Measurements from ENCODE around the gene CACNA1F. TPM values are rescaled to one million over a fixed set of nuclear protein-coding genes. Genes with fewer than 3 reads are reported as not detected.

Gene CACNA1F
- total RNA-seq, 1 donor, result not detected

- TF ChIP-seq, protein P1, sequence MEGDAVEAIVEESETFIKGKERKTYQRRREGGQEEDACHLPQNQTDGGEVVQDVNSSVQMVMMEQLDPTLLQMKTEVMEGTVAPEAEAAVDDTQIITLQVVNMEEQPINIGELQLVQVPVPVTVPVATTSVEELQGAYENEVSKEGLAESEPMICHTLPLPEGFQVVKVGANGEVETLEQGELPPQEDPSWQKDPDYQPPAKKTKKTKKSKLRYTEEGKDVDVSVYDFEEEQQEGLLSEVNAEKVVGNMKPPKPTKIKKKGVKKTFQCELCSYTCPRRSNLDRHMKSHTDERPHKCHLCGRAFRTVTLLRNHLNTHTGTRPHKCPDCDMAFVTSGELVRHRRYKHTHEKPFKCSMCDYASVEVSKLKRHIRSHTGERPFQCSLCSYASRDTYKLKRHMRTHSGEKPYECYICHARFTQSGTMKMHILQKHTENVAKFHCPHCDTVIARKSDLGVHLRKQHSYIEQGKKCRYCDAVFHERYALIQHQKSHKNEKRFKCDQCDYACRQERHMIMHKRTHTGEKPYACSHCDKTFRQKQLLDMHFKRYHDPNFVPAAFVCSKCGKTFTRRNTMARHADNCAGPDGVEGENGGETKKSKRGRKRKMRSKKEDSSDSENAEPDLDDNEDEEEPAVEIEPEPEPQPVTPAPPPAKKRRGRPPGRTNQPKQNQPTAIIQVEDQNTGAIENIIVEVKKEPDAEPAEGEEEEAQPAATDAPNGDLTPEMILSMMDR (IDR thresholded peaks at IDR 0.05; ENCODE audit: insufficient read depth, low read depth, low read length), result no peak
- no peak for DNase-seq (ENCODE audit: low read depth)
- H3K4me3 ChIP-seq (ENCODE audit: low read depth, low read length), result no peak overlapping the region
Observed at GRCh38 chrX:49225858-49226257, 7.3 kb downstream of the CACNA1F start.

DNA sequence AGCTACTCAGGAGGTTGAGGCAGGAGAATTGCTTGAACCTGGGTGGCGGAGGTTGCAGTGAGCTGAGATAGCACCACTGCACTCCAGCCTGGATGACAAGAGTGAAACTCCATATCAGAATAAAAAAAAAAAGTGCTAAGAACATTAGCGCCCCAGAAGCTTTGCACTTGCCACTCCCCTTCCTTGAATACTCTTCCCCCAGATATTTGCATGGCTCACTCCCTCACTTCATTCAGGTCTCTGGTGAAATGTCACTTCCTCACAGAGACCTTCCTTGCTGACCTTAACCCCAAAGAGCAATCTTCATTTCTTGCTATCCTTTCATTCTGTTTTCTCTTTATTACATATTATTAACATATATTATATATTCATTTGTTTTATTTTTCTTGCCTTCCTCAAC lies 11.3 kb downstream of the CACNA1F start:
- no peak for DNase-seq (ENCODE audit: low read depth)
- no peak overlapping the region for H3K4me3 ChIP-seq (ENCODE audit: low read depth, low read length)
- TF ChIP-seq, protein P1 (IDR thresholded peaks at IDR 0.05; ENCODE audit: insufficient read depth, low read depth, low read length), result no peak

DNA sequence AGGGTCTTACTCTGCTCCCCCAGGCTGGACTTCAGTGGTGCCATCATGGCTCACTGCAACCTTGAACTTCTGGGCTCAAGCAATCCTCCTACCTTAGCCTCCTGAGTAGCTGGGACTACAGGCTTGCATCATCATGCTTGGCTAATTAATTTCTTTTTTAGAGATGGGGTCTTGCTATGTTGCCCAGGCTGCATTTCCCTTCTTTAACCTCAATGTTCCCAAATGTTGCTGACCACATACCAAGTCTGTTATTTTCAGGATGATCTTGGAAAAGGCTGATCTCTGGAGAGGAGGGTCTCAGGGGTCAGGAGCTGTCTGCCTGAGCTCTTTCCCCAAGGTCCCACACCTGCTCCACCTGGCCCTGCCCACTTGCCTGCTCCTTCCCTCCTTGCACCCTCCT lies 13.0 kb downstream of the CACNA1F start:
- TF ChIP-seq, protein P1 (IDR thresholded peaks at IDR 0.05; ENCODE audit: insufficient read depth, low read depth, low read length), result no peak
- H3K4me3 ChIP-seq (ENCODE audit: low read depth, low read length), result no peak overlapping the region
- no peak for DNase-seq (ENCODE audit: low read depth)

DNA sequence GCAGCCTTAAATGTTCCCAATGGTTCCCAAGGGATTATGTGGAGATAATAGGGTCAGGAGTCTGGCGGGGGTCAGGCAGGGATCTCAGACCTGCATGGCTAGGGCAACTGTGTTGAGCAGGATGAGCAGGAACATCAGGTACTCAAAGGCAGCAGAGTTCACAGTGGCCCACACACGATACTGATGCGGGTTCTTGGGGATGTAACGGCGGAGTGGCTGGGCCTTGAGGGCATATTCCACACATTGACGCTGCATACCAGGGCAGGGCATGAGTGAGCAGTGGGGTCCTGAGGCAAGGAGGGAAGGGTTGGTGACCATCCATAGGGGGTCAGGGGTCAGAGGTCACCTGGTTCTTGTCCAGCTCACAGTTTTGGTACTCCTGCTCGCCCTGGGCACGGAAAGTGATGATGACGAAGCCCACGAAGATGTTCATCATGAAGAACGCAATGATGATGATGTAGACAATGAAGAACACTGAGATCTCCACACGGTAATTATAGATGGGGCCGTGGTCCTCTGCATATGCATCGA lies 18.1 kb downstream of the CACNA1F start:
- TF ChIP-seq, protein P1 (IDR thresholded peaks at IDR 0.05; ENCODE audit: insufficient read depth, low read depth, low read length), result no peak
- no peak for DNase-seq (ENCODE audit: low read depth)
- H3K4me3 ChIP-seq (ENCODE audit: low read depth, low read length), result no peak overlapping the region

DNA sequence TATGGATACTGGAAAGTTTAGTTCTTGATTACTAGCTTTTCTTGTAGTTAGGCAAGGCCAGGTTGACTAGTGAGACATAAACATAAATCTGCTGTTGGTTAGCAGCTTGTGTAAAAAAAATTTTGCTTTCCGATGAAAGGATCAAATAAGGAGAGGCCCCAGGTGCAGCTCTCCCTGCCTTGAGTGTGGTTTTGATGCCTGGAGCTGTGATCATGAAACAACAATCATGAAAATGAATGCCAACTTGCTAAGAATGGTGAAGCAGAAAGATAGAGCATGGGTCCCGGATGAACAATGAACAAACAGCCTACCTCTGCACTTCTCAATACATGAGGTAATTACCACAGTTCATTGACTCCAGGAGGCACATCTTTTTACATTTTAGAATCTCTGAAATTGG lies 18.7 kb downstream of the CACNA1F start:
- no peak for DNase-seq (ENCODE audit: low read depth)
- TF ChIP-seq, protein P1 (IDR thresholded peaks at IDR 0.05; ENCODE audit: insufficient read depth, low read depth, low read length), result no peak
- no peak overlapping the region for H3K4me3 ChIP-seq (ENCODE audit: low read depth, low read length)

- TF ChIP-seq, protein P1 (IDR thresholded peaks at IDR 0.05; ENCODE audit: insufficient read depth, low read depth, low read length), result no peak
- DNase-seq (ENCODE audit: low read depth), result no peak
- H3K4me3 ChIP-seq (ENCODE audit: low read depth, low read length), result no peak overlapping the region
Observed at GRCh38 chrX:49212861-49213260, 20.3 kb downstream of the CACNA1F start.

- no peak for DNase-seq (ENCODE audit: low read depth)
- H3K4me3 ChIP-seq (ENCODE audit: low read depth, low read length), result no peak overlapping the region
- TF ChIP-seq, protein P1 (IDR thresholded peaks at IDR 0.05; ENCODE audit: insufficient read depth, low read depth, low read length), result no peak
Observed at GRCh38 chrX:49212209-49212608, 20.9 kb downstream of the CACNA1F start.

Measured in fibroblast of villous mesenchyme (primary cell).